ENCODE results near the gene PPARG.
"Not testable (repeated sequence)": the region's sequence is repeated elsewhere in the genome, so short reads cannot be mapped to it uniquely, and the experiment has no call there.

The PPARG gene

DNA sequence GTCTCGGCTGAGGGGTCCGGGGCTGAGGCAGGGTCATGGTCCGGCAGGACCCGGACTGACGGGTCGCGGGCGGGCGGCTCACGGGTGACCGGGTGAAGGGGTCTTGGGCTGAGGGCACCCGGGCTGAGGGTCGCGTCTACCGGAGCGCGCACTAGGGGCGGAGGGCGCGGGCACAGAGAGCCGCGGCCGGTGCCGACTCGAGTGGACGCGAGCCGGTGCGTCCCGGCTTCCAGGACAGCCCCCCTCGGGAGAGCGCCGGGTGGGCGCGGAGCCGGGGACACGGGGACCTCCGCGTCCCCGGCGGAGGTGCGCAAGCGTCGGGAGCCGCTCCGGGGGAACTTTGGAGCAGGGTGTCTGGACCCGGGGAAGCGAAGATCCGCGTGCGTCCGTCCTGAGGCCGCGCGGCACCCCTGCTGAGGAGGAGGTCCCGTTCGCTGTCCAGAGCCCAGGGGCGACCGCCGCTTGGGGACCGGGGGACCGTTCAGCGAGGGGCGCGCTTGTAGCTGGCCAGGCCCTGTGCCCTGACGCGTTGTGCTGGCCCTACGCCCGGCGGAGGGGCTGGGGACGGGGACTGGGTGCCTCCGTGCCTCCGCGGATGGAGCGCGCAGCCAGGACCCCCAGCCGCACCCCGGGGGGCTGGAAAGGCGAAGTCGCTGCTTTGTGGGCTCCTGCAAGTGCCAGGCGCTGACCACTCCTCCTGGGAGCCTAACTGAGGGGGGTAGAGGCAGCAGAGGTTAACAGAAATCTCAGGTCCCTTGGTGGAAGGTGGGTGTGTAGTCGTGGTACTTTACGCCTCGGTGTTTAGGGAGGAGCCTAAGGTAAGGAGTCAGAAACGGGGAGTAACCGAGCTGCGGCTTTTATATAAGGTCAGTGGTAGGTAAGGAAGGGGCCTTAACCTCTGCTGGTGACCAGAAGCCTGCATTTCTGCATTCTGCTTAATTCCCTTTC lies at the start of gene PPARG:
PPARG (plus strand) TSS at position 889 of the 948 bp plus-strand sequence. CDS start 90,642 bp downstream, outside the sequence.
- in situ Hi-C loops (cut with MboI; ENCODE audit: low sequenced_read_pairs), result no loop called here

DNA sequence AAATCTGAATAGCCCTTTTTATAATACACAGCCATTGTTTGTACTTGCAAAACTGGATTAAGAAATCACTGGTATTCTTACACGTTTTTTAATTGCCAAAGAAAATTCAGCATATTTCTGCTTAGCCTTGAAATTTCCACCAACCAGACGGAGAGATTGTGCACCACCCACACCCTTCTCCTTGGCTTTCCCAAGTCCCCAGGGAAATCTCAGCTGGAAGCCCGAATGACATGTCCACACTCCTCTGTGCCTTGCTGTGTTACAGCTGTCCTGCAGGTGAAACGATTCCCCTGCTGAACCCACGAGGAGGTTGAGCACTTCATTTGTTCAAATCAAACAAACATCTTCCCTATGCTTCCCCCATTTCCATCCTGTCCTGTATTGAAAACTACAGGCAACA lies 49.6 kb upstream of the PPARG start:
- in situ Hi-C loops (cut with MboI; ENCODE audit: low sequenced_read_pairs), result no loop called here

GRCh38 chr3:12242772-12243171 lies 46.1 kb upstream of the PPARG start:
- in situ Hi-C loops (cut with MboI; ENCODE audit: low sequenced_read_pairs), result no loop called here

GRCh38 chr3:12246497-12247163 lies 42.2 kb upstream of the PPARG start:
- in situ Hi-C loops (cut with MboI; ENCODE audit: low sequenced_read_pairs), result no loop called here

DNA sequence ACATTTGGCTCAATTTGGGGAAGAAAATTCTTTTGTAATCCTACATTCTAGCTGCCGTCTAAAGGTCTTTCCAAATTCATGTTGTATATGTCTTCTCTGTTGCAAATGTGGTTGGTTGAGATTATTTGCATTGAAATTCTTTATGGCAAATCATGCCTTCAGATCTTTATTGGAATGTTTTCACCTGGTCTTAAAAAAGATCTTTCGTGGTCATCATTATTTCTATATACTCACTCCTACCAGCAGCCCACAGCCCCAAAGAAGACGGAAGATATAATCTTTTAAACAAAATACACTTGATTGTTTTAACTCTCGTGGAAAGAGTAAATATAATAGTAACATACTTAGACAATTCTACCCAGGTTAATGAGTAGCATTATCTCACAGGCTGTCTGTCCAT lies 41.5 kb upstream of the PPARG start:
- in situ Hi-C loops (cut with MboI; ENCODE audit: low sequenced_read_pairs), result no loop called here

GRCh38 chr3:12249519-12249918 lies 39.4 kb upstream of the PPARG start:
- in situ Hi-C loops (cut with MboI; ENCODE audit: low sequenced_read_pairs), result no loop called here

GRCh38 chr3:12252889-12253288 lies 36.0 kb upstream of the PPARG start:
- in situ Hi-C loops (cut with MboI; ENCODE audit: low sequenced_read_pairs), result no loop called here

DNA sequence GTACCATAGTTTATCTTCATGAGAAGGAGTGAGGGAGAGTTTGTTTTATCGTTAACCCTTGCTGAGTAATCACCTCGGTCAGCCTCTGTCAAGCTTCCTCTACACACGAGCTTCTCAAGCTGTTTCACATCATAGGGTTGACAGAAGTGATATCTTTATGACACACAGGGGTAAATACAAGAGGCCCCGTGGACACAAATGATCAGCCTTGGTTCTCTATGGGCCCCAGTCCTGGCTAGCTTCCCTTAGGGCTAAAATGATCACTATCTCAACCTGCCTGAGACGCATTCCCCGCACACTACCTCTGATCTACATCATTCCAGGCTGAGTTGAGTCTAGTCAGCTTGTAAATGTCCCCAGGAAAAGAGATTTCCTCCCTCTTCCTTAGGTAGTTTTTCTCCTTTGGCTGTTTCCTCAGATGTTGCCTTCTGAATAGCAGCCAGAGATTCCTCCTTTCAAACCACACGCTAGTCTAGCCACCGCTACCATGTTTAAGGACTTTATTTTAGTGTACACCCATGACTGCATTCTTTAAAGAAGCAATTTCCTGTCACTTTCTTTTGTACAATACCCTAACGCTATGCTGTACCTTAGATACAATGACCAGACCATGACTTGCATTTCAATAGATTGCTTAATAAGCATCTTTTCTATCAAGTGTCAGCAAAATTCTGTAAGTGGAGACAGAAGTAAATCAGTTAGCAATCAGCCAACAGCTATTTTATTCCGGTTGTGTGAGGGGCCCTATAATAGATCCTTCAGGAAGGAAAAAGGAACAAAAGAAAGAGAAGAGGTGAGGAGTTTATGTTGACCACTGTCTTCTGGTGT lies 35.1 kb upstream of the PPARG start:
- in situ Hi-C loops (cut with MboI; ENCODE audit: low sequenced_read_pairs), result no loop called here

DNA sequence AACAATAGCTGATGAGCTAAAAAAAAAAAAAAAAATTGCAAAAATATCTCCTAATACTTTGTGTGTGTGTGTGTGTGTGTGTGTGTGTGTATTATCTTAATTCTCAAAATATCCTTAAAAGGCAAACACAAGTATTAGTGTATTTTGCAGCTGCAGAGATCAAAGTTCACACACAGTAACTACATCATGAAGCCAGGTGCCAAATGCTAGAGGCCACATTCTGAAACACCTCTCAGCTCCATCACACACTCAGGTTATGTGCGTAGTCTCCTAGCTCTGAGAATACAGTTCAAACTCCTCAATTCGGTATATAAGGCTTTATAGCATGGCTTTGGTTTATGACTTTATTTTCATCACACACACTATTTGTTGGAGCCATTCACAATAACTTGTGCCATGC lies 33.5 kb upstream of the PPARG start:
- in situ Hi-C loops (cut with MboI; ENCODE audit: low sequenced_read_pairs), result no loop called here

GRCh38 chr3:12258911-12259310 lies 30.0 kb upstream of the PPARG start:
- in situ Hi-C loops (cut with MboI; ENCODE audit: low sequenced_read_pairs), result no loop called here

DNA sequence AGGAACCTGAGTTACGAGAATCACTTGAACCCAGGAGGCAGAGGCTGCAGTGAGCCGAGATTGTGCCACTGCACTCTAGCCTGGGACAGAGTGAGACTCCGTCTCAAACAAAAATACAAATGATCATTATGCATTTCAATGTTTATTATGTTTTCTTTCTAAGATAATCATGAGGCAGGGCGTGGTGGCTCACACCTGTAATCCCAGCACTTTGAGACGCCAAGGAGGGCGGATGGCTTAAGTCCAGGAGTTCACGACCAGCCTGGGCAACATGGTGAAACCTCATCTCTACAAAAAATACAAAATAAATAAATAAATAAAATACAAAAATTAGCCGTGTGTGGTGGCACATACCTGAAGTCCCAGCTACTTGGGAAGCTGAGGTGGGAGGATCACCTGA lies 26.7 kb upstream of the PPARG start:
- in situ Hi-C loops (cut with MboI; ENCODE audit: low sequenced_read_pairs), result not testable (repeated sequence)

- in situ Hi-C loops (cut with MboI; ENCODE audit: low sequenced_read_pairs), result no loop called here
Measured at GRCh38 chr3:12265508-12265907, 23.4 kb upstream of the PPARG start.

DNA sequence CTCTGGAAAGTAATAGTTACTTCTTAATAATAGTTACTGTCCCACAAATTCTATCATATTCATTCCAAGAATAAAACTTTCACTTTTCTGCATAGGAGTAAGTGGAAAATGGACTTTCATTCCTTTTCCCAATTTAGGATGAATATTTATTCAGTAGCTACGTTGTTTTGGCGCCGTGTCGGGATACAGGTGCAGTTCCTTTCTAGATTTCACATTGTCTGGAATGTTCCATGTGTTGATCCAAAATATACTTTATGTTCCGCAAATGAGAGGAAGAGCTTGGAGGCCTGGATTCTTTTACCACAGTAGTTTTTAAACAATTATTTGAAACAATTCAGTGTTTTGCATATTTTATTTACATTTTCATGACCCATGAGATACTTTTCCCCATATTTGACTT lies 22.8 kb upstream of the PPARG start:
- in situ Hi-C loops (cut with MboI; ENCODE audit: low sequenced_read_pairs), result no loop called here

DNA sequence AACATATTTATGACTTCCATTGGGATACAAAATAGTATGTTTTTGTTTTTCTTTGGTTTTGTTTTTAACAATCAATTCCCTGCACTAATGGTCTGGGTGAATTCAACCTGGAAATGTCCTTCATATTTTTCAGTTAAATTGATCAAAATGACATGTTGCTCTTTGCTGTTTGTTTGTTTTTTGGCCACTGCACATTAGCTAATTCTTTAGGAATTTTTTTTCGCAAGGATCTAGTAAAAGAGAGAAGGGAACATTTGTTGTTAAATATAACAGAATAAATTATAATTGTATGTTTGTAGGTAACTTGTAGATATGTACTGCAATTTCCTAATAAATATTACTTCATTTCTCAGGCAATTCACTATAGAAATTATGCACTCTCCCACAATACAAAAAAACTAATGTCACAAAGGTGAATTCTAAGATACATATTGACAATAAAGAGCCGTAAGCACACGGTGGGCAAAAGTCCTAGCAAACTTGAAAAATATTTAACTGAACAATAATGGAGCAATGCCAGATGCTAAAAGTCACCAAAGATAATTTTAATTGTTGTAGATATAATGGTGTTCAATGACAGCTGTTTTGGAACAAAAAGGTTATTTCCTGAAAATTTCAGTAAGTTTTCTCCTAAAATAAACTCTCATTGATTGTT lies 21.4 kb upstream of the PPARG start:
- in situ Hi-C loops (cut with MboI; ENCODE audit: low sequenced_read_pairs), result no loop called here

GRCh38 chr3:12268049-12268735 lies 20.7 kb upstream of the PPARG start:
- in situ Hi-C loops (cut with MboI; ENCODE audit: low sequenced_read_pairs), result no loop called here

GRCh38 chr3:12270976-12271375 lies 17.9 kb upstream of the PPARG start:
- in situ Hi-C loops (cut with MboI; ENCODE audit: low sequenced_read_pairs), result no loop called here

DNA sequence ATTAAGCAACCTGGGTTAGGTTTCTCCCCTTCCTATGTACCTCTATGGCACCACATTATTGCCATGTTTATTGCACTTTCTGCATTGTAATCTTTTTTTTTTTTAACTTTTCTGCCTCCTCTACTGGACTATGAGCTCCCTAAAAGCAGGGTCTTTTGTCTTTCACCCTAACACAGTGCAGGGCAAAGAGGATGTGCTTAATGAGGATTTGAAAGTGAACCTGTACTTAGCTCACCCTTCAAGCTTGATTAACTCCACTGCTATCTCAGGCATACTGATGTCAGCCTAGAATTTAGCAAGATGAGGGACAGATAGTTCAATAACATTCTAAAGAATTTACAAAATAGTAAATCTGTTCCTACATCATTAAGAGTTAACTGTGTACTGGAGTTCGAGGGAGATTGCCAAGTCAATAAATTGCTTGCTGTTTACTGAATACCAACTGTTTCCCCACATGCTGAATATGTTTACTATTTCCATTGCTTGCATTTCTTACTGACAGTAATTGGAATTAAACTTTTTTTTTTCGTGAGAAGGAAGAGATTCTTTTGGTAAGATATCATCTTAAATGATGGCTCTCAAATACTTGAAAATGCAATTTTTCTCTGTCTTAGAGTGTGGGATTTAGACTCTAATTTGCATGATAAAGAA lies 15.7 kb upstream of the PPARG start:
- in situ Hi-C loops (cut with MboI; ENCODE audit: low sequenced_read_pairs), result no loop called here

- in situ Hi-C loops (cut with MboI; ENCODE audit: low sequenced_read_pairs), result no loop called here
Measured at GRCh38 chr3:12275974-12276650, 12.8 kb upstream of the PPARG start.

GRCh38 chr3:12276827-12277226 lies 12.0 kb upstream of the PPARG start:
- in situ Hi-C loops (cut with MboI; ENCODE audit: low sequenced_read_pairs), result not testable (repeated sequence)
